Mesenchymal stem cell (in vitro differentiated cells and primary cell): ENCODE results near the gene EP400.
A peak's percentile ranks its signal among the peaks of the same experiment; 100 is the strongest.

Source experiments
- DNase-seq: peaks from one replicate; pipeline ENCODE4 v3.0.0-alpha.2; 2013
- H2AFZ ChIP-seq: one replicate; pipeline ENCODE4 v1.6.1; 2013; ENCODE audit warnings: low read depth, mild to moderate bottlenecking, control low read depth, inconsistent platforms, low read length, moderate library complexity
- H2AK5ac ChIP-seq: 2 replicates; pipeline ENCODE4 v1.6.1; 2013; ENCODE audit warnings: low read length, moderate library complexity, mild to moderate bottlenecking, inconsistent platforms; ENCODE audit not compliant: severe bottlenecking
- H2BK120ac ChIP-seq: one replicate; pipeline ENCODE4 v1.6.1; 2013; ENCODE audit warnings: low read depth, mild to moderate bottlenecking, inconsistent platforms, low read length, moderate library complexity
- H2BK12ac ChIP-seq, 2 experiments: one replicate each; pipeline ENCODE4 v1.6.1; 2013; ENCODE audit warnings: inconsistent platforms in 2 of 2, low read length in 2 of 2, mild to moderate bottlenecking in 2 of 2, moderate library complexity in 2 of 2, control low read depth in 1 of 2
- H2BK15ac ChIP-seq: one replicate; pipeline ENCODE4 v1.6.1; 2013; ENCODE audit warnings: mild to moderate bottlenecking, low read depth, inconsistent platforms; ENCODE audit not compliant: poor library complexity, severe bottlenecking
- H2BK5ac ChIP-seq: 2 replicates; pipeline ENCODE4 v1.6.1; 2013; ENCODE audit warnings: low read depth, mild to moderate bottlenecking, low read length, control low read depth, inconsistent platforms; ENCODE audit not compliant: poor library complexity, severe bottlenecking
- H3K14ac ChIP-seq, 2 experiments: one replicate each; pipeline ENCODE4 v1.6.1; 2013; ENCODE audit warnings: inconsistent platforms in 2 of 2, low read length in 2 of 2, control low read depth in 1 of 2, mild to moderate bottlenecking in 1 of 2, moderate library complexity in 1 of 2
- H3K18ac ChIP-seq, 2 experiments: one replicate each; pipeline ENCODE4 v1.6.1; 2013; ENCODE audit warnings: inconsistent platforms in 2 of 2, low read length in 2 of 2, control low read depth in 1 of 2, low read depth in 1 of 2, mild to moderate bottlenecking in 1 of 2
- H3K23ac ChIP-seq, 2 experiments: one replicate each; pipeline ENCODE4 v1.6.1; 2013; ENCODE audit warnings: inconsistent platforms in 2 of 2, low read length in 2 of 2, mild to moderate bottlenecking in 2 of 2, moderate library complexity in 2 of 2, control low read depth in 1 of 2
- H3K27ac ChIP-seq: 2 replicates; pipeline ENCODE4 v1.5.1; 2013; ENCODE audit warnings: mild to moderate bottlenecking, moderate library complexity, low read length, control low read depth, inconsistent platforms; ENCODE audit not compliant: poor library complexity, severe bottlenecking
- H3K27me3 ChIP-seq, 2 experiments: 2 replicates each; pipeline versions ENCODE4 v1.6.1 to v1.7.0; 2013; ENCODE audit warnings: low read length in 2 of 2, mild to moderate bottlenecking in 2 of 2, moderate library complexity in 2 of 2, control low read depth in 1 of 2, inconsistent platforms in 1 of 2; ENCODE audit not compliant: control insufficient read depth in 1 of 2, insufficient read depth in 1 of 2
- H3K36me3 ChIP-seq, 2 experiments: 2 replicates each; pipeline versions ENCODE4 v1.6.1 to v1.7.0; 2013; ENCODE audit warnings: low read length in 2 of 2, control low read depth in 1 of 2, inconsistent platforms in 1 of 2, low read depth in 1 of 2, mild to moderate bottlenecking in 1 of 2; ENCODE audit not compliant: insufficient read depth in 2 of 2, control insufficient read depth in 1 of 2
- H3K4ac ChIP-seq, 2 experiments: one replicate each; pipeline ENCODE4 v1.6.1; 2013; ENCODE audit warnings: inconsistent platforms in 2 of 2, low read length in 2 of 2, mild to moderate bottlenecking in 2 of 2, moderate library complexity in 2 of 2, control low read depth in 1 of 2, low read depth in 1 of 2
- H3K4me1 ChIP-seq: 2 replicates; pipeline ENCODE4 v1.6.1; 2013; ENCODE audit warnings: low read depth, low read length, control low read depth; ENCODE audit not compliant: control insufficient read depth, insufficient read depth
- H3K4me2 ChIP-seq: 2 replicates; pipeline ENCODE4 v1.6.1; 2013; ENCODE audit warnings: low read length, mild to moderate bottlenecking, inconsistent platforms; ENCODE audit not compliant: poor library complexity, severe bottlenecking
- H3K4me3 ChIP-seq, 2 experiments: 2 replicates each; pipeline versions ENCODE4 v1.5.1 to v1.7.0; 2013; ENCODE audit warnings: low read length in 2 of 2, mild to moderate bottlenecking in 2 of 2, control low read depth in 1 of 2, low read depth in 1 of 2; ENCODE audit not compliant: insufficient read depth in 1 of 2
- H3K79me1 ChIP-seq: replicated peaks from 2 replicates; pipeline ENCODE4 v1.6.1; 2013; ENCODE audit warnings: mild to moderate bottlenecking, control low read depth, low read length, inconsistent platforms; ENCODE audit not compliant: poor library complexity, severe bottlenecking
- H3K9ac ChIP-seq: 2 replicates; pipeline ENCODE4 v1.7.0; 2013; ENCODE audit warnings: mild to moderate bottlenecking, low read length, moderate library complexity
- H3K9me3 ChIP-seq: 2 replicates; pipeline ENCODE4 v1.7.0; 2013; ENCODE audit warnings: mild to moderate bottlenecking, low read length; ENCODE audit not compliant: control insufficient read depth
- H4K8ac ChIP-seq: one replicate; pipeline ENCODE4 v1.6.1; 2013; ENCODE audit warnings: inconsistent platforms, mild to moderate bottlenecking, low read length, moderate library complexity
- H4K91ac ChIP-seq: one replicate; pipeline ENCODE4 v1.6.1; 2013; ENCODE audit warnings: mild to moderate bottlenecking, low read length, inconsistent platforms
- WGBS: methylation state at CpG from one replicate; pipeline ENCODE4 v1.1.7; 2013; ENCODE audit warnings: mixed read lengths; 5-methylcytosine and 5-hydroxymethylcytosine counted together

The EP400 gene

DNA sequence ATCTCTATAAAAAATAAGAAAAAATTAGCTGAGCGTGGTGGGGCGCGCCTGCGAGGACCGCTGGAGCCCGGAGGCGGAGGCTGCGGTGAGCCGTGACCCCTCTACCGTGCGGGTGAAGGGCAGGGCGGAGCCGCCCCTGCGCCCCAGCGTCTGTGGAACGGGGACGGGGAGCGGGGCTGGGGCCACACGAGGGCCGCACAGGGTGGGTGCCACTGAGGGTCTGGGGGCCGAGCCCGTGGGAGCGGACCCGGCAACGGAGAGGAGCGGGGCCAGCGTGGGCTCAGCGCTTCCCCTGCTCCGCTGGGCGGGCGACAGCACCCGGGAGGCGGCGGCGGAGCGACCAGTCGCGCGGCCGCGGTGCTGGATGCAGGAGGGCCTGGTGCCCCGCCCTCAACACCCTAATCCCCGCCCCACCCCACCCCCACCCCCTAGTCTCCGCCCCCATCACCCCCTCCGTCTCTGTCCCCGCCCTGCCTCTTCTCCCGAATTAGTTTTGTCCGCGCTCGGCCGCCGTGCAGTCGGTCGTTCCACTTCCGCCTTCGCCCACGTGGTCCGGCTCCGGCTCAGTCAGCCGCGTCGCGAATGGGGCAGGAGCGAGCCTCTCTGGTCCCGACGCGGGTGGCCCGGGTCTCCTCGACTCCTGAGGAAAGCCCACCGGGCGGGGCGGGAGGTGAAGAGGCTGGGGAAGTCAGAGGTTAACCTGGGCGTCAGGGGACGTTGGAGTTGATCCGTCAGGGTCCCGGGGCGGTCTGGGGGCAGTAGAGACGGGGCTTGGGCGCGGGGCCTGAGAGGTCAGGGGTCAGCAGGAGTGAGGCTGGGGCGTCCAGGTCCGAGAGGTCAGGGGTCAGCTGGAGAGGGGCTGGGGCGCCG, 20.8 kb upstream of the EP400 start, which contains the start of gene PUS1:
Gene PUS1, plus strand, starts transcription at position 566 of the 870 bp plus-strand sequence. CDS start 447 bp downstream, outside the sequence.
- Histone ChIP-seq H3K14ac (peak within 1 kb of the TSS; percentile 76 to 97), H2BK120ac (peak within 1 kb of the TSS; percentile 94), H2BK5ac (peak within 1 kb of the TSS; percentile 48), H2BK15ac (peak within 1 kb of the TSS; percentile 93), H3K36me3 (peaks cover 23% of the 10 kb centered on the region in 2 experiments), H3K18ac (peak within 1 kb of the TSS; percentile 82 to 97), H2AFZ (peak within 1 kb of the TSS; percentile 91), H3K9ac (peak within 1 kb of the TSS; percentile 91), H3K4me3 (peak within 1 kb of the TSS; percentile 88 to 90), H2AK5ac (peak within 1 kb of the TSS; percentile 84), H3K23ac (peak within 1 kb of the TSS in 1 of 2 experiments; percentile 77), H3K79me1 (peaks cover 26% of the 10 kb centered on the region), H4K8ac (peak within 1 kb of the TSS; percentile 74), H3K4ac (peak within 1 kb of the TSS; percentile 53 to 95), H3K27me3 (no peaks in the 10 kb centered on the region), H3K27ac (no peak within 1 kb of the TSS), H3K4me2 (peak within 1 kb of the TSS; percentile 93), H3K9me3 (no peaks in the 10 kb centered on the region), H3K4me1 (peaks cover 12% of the 10 kb centered on the region), H4K91ac (peak within 1 kb of the TSS; percentile 80), H2BK12ac (peak within 1 kb of the TSS in 1 of 2 experiments; percentile 86)
- DNase-seq = peak; percentile 95
- under 1% methylated on average over 58 of the region's 84 CpGs for WGBS

DNA sequence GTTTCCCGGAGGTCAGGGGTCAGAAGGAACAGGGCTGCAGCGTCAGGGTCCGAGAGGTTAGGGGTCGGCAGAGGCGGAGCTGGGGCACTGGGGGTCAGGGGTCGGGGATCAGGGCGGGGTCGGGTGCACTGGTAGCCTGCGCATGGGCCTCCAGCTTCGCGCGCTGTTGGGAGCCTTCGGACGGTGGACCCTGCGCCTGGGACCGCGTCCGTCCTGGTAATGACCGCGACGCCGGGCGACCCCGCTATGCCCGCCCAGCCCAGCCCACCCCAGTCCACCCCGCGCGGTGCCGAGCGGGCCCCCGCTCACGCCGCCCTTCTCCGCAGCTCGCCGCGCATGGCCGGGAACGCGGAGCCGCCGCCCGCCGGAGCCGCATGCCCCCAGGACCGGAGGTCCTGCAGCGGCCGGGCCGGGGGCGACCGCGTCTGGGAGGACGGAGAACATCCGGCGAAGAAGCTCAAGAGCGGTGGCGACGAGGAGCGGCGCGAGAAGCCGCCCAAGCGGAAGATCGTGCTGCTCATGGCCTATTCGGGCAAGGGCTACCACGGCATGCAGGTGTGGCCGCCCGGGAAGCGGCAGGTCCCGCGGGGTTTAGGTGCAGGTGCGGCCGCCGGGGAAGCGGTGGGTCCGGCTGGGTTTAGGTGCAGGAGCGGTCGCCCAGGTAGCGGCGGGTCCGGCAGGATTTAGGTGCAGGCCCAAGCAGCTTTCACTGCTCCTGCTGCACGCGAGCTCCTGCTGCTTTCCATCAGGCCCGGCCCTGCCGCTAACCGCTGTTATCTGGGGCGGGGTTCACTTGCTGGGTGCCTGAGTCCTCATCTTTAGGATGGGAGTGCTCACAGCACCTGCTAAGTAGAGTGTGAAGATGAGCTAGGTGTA, 19.9 kb upstream of the EP400 start:
- H4K91ac ChIP-seq = peak overlapping the region; percentile 67
- no peak overlapping the region for H3K27ac ChIP-seq
- peak; percentile 46 for DNase-seq
- no peak overlapping the region for H2BK15ac ChIP-seq
- peak overlapping the region; percentile 48 for H2BK5ac ChIP-seq
- H2AK5ac ChIP-seq = no peak overlapping the region
- peak overlapping the region in 1 of 2 experiments; percentile 44 for H3K14ac ChIP-seq
- H3K79me1 ChIP-seq = peaks cover 30% of the 10 kb centered on the region
- peaks cover 10% of the 10 kb centered on the region for H3K4me1 ChIP-seq
- no peaks in the 10 kb centered on the region for H3K27me3 ChIP-seq
- WGBS = 1% methylated on average over 51 of the region's 87 CpGs
- H3K9ac ChIP-seq = peak overlapping the region; percentile 91
- peak overlapping the region in 1 of 2 experiments; percentile 4 for H3K4ac ChIP-seq
- H3K4me3 ChIP-seq = peak overlapping the region; percentile 88 to 90
- H3K4me2 ChIP-seq = peak overlapping the region; percentile 92
- H3K9me3 ChIP-seq = no peaks in the 10 kb centered on the region
- peak overlapping the region in 1 of 2 experiments; percentile 6 for H3K18ac ChIP-seq
- H4K8ac ChIP-seq = no peak overlapping the region
- H2BK12ac ChIP-seq = no peak overlapping the region
- peaks cover 30 to 32% of the 10 kb centered on the region in 2 experiments for H3K36me3 ChIP-seq
- H3K23ac ChIP-seq = no peak overlapping the region
- H2BK120ac ChIP-seq = peak overlapping the region; percentile 44
- peak overlapping the region; percentile 1 for H2AFZ ChIP-seq

DNA sequence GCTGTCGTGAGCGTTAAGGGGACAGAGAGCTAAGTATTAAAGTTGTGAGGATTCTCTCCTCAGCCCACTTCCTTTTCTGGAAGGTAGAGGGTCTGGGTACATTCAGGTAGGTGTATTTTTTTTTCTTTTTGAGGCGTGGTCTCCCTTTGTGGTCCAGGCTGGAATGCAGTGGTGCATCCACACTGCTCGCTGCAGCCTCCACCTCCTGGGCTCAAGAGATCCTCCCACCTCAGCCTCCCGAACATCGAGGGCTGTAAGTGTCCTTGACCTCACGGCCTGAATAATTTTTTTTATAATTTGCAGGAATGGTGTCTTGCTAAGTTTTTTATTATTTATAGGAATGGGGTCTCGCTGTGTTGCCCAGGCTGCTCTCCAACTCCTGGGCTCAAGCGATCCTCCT, 19.2 kb upstream of the EP400 start:
- H3K18ac ChIP-seq = no peak overlapping the region
- H2AK5ac ChIP-seq = no peak overlapping the region
- H2BK5ac ChIP-seq = no peak overlapping the region
- no peak overlapping the region for H3K4ac ChIP-seq
- peak overlapping the region; percentile 88 to 90 for H3K4me3 ChIP-seq
- peaks cover 30% of the 10 kb centered on the region for H3K79me1 ChIP-seq
- no peak overlapping the region for H2AFZ ChIP-seq
- peak overlapping the region; percentile 92 for H3K4me2 ChIP-seq
- H2BK120ac ChIP-seq = no peak overlapping the region
- peak overlapping the region; percentile 91 for H3K9ac ChIP-seq
- no peak overlapping the region for H4K8ac ChIP-seq
- H3K14ac ChIP-seq = no peak overlapping the region
- no peak overlapping the region for H2BK12ac ChIP-seq
- no peak overlapping the region for H2BK15ac ChIP-seq
- no peaks in the 10 kb centered on the region for H3K9me3 ChIP-seq
- no peak overlapping the region for H3K27ac ChIP-seq
- no peak for DNase-seq
- H3K4me1 ChIP-seq = peaks cover 10% of the 10 kb centered on the region
- no peak overlapping the region for H4K91ac ChIP-seq
- H3K36me3 ChIP-seq = peaks cover 32 to 37% of the 10 kb centered on the region in 2 experiments
- no peaks in the 10 kb centered on the region for H3K27me3 ChIP-seq
- H3K23ac ChIP-seq = no peak overlapping the region
- 85% methylated on average over 8 of the region's 9 CpGs for WGBS
